GM21723 (cell line): ENCODE measurements around the gene HBA2.
"Not testable (repeated sequence)": the region's sequence is repeated elsewhere in the genome, so short reads cannot be mapped to it uniquely, and the experiment has no call there.

Experiments
- ATAC-seq: cut with Tn5 transposase; IDR thresholded peaks from one replicate; pipeline ENCODE4 v1.9.1; 2021; ENCODE audit warnings: mild to moderate bottlenecking, moderate library complexity; ENCODE audit not compliant: unreplicated experiment

Gene HBA2

DNA sequence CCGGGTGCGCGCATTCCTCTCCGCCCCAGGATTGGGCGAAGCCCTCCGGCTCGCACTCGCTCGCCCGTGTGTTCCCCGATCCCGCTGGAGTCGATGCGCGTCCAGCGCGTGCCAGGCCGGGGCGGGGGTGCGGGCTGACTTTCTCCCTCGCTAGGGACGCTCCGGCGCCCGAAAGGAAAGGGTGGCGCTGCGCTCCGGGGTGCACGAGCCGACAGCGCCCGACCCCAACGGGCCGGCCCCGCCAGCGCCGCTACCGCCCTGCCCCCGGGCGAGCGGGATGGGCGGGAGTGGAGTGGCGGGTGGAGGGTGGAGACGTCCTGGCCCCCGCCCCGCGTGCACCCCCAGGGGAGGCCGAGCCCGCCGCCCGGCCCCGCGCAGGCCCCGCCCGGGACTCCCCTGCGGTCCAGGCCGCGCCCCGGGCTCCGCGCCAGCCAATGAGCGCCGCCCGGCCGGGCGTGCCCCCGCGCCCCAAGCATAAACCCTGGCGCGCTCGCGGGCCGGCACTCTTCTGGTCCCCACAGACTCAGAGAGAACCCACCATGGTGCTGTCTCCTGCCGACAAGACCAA is at the start of gene HBA2:
Gene HBA2 (plus strand): TSS at position 503 of the 568 bp plus-strand sequence. CDS start 37 bp downstream, at position 540.
- not testable (repeated sequence) for ATAC-seq

GRCh38 chr16:123558-124350 is 48.9 kb upstream of the HBA2 start:
- ATAC-seq, result not testable (repeated sequence)

DNA sequence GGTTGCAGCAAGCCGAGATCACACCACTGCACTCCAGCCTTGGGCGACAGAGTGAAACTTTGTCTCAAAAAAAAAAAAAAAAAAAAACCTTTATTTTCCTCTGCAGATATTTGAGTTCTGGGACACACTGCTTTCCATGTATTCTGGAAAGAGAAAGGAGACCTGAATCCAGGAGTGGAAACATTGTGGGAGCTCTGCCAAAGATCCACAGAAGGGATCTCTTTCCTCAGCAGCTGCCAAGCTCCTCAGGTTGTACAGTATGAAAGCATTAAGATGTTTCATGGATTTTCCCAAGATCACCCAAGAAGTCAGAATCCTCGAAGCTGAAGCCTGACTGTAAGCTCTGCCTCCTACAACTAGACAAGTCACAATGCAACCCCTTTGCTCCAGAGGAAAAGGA is 47.7 kb upstream of the HBA2 start:
- no peak for ATAC-seq

- ATAC-seq, result no peak
These were observed 43.6 kb upstream of the HBA2 start for GRCh38 chr16:129075-129474.

- ATAC-seq, result no peak
These were observed 42.0 kb upstream of the HBA2 start for GRCh38 chr16:130533-131173.

- ATAC-seq, result no peak
These were observed 40.6 kb upstream of the HBA2 start for GRCh38 chr16:132120-132519.

DNA sequence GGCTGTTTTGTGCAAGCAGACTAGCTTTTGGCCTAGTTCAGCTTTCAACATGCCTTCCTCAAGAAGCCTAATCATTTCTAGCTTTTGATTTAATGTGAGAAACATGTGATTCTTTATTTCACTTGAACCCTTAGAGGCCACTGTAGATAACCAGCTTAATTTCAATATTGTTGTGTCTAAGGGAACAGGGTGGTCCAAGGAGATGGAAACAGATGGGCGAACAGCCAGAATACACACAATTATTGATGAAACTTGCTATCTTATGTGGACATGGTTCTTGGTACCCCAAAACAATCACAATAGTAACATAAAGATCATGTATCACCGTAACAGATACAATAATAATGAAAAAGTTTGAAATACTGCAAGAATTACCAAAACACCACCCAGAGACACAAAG is 39.0 kb upstream of the HBA2 start:
- ATAC-seq, result no peak

- no peak for ATAC-seq
These were observed 34.6 kb upstream of the HBA2 start for GRCh38 chr16:138049-138417.

DNA sequence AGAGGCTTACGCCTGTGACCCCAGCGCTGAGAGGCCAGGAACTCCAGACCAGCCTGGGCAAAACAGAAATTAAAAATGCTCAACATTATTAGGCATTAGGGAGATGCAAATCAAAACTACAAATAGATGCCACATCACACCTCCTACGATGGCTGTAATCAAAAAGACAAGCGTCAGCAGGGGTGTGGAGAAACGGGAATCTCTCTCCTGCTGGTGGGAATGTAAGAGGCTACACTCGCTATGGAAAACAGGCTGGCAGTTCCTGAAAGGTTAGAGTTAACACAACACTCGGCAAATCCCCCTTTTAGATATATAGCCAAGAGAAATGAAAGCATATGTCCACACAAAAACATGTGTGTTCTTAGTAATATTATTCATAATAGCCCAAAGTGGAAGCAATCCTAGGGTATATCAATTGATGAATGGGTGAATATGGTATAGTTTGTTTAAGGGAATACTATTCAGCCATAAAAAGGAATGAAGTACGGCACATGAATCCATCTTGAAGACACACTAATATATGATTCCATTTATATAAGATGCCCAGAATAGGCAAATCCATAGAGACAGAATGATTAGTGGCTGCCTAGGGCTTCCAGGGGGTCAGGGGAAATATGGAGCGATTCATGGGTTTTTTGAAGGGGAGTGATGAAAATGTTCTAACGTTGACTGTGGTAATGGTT is 32.4 kb upstream of the HBA2 start:
- no peak for ATAC-seq

GRCh38 chr16:142405-142967 is 30.2 kb upstream of the HBA2 start:
- ATAC-seq, result no peak

- no peak for ATAC-seq
These were observed 29.6 kb upstream of the HBA2 start for GRCh38 chr16:143047-143446.

DNA sequence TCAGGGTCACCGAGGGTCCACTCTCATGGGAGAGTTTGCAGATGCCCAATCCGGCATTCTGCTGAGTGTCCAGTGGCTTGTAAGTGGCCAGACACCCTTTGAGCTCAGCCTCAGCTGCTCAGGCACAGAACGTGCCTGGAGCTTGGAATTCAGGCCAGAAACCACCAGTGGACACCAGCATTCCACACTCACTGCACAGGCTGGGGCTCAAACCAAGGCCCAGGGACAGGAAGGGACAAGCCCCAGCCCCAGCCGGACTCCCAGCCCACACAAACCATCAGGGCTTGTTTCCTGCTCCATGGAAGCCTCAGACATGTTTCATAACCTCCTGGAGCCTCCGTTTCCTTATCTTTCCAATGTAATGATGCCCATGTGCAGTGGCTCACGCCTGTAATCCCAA is 29.2 kb upstream of the HBA2 start:
- ATAC-seq, result no peak

- ATAC-seq, result no peak
These were observed 27.9 kb upstream of the HBA2 start for GRCh38 chr16:144797-145252.

DNA sequence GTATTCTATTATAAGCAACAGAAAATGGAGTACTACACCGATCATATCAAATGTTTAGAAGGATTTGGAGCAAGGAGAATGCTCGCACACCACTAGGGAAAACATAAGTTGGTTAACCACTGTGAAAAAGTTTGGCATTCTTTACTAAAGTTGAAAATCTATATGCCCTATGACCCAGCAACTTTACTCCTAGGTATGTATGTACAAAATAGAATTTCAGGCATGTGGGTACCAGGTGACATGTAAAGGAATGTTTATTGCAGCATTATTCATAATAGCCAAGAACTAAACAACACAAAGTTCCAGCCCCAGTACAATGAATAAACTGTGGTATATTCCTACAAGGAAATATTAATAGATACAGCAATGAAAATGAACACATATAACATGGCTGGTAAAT is 26.0 kb upstream of the HBA2 start:
- ATAC-seq, result no peak

- no peak for ATAC-seq
These were observed 23.5 kb upstream of the HBA2 start for GRCh38 chr16:149024-149660.

DNA sequence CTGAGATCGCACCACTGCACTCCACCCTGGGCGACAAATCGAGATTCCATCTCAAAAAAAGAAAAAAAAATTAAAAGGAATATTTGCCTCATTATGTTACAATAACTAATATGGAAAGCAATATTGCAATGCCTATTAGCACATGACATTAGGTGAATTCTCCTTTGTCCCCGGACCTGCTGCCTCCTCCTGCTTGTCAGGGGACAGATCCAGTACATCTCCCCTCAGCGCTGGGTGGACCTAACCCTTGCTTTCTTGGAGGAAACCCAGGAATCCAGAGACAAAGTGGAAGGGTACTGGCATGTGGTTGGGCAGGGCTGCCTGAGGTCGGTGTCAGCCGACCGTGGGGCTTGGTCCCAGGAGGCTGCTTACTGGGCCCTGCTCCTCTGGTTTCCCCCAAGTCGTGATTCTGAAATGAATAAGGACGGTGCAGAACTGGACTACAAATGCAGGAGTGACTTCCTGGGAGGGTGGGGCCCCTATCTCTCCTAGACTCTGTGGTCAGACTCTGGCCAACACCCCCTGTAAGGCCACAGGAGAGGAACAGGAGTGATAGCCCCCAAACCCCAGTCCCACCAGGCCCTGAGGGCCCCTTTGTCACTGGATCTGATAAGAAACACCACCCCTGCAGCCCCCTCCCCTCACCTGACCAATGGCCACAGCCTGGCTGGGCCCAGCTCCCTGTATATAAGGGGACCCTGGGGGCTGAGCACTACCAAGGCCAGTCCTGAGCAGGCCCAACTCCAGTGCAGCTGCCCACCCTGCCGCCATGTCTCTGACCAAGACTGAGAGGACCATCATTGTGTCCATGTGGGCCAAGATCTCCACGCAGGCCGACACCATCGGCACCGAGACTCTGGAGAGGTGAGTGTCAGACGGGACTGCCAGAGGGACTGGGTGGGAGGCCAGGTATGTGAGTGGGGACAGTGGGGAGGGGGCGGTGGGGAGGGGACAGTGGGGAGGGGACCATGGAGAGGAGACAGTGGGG is 20.2 kb upstream of the HBA2 start, which contains the start of gene HBZ:
Gene HBZ (plus strand): TSS at position 504 of the 988 bp plus-strand sequence. CDS start 266 bp downstream, at position 770.
- no peak for ATAC-seq

- ATAC-seq, result not testable (repeated sequence)
These were observed 19.6 kb upstream of the HBA2 start for GRCh38 chr16:153129-153521.

DNA sequence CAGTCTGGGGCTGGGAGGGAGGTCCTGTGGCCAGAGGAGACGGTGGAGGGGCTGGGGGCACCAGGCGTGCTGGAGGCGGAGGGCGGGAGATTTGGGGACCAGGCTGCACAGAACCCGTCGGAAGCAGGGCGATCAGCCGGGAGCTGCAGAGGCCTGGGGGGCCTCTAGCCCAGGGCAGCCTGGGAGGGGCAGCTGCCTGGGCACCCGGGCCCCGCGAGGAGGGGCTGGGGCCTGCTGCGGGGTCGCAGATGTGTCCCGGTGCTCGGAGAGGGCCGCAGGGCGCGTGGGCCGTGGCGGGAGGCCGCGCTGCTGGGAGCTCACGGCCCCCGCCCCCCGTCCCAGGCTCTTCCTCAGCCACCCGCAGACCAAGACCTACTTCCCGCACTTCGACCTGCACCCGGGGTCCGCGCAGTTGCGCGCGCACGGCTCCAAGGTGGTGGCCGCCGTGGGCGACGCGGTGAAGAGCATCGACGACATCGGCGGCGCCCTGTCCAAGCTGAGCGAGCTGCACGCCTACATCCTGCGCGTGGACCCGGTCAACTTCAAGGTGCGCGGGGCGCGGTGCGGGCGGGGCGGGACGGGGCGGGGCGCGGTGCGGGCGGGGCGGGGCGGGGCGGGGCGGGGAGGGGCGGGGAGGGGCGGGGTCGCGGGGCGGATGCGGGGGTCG is 19.0 kb upstream of the HBA2 start:
- not testable (repeated sequence) for ATAC-seq
